ENCODE data around the gene EXOC3L4.
"Not testable (repeated sequence)": the region's sequence is repeated elsewhere in the genome, so short reads cannot be mapped to it uniquely, and the experiment has no call there.

Gene EXOC3L4

GRCh38 chr14:103105580-103106150 lies 11.1 kb downstream of the EXOC3L4 start:
- no peak for DNase-seq

- DNase-seq = no peak
Observed at GRCh38 chr14:103107455-103107854, 12.9 kb downstream of the EXOC3L4 start.

- DNase-seq = no peak
Observed at GRCh38 chr14:103107941-103108748, 13.6 kb downstream of the EXOC3L4 start.

- DNase-seq = no peak
Observed at GRCh38 chr14:103108749-103109207, 14.3 kb downstream of the EXOC3L4 start.

- DNase-seq = no peak
Observed at GRCh38 chr14:103109535-103110441, 15.3 kb downstream of the EXOC3L4 start.

GRCh38 chr14:103110681-103111231 lies 16.2 kb downstream of the EXOC3L4 start:
- DNase-seq = peak in 5 of 51 donors; percentile 13 to 35 (median 15)

GRCh38 chr14:103111232-103111868 lies 16.8 kb downstream of the EXOC3L4 start:
- DNase-seq = no peak

- no peak for DNase-seq
Observed at GRCh38 chr14:103112400-103113243, 18.1 kb downstream of the EXOC3L4 start.

- no peak for DNase-seq
Observed at GRCh38 chr14:103113303-103113702, 18.8 kb downstream of the EXOC3L4 start.

- no peak for DNase-seq
Observed at GRCh38 chr14:103113774-103114173, 19.2 kb downstream of the EXOC3L4 start.

GRCh38 chr14:103115086-103115679 lies 20.7 kb downstream of the EXOC3L4 start:
- not testable (repeated sequence) for DNase-seq

- no peak for DNase-seq
Observed at GRCh38 chr14:103115845-103116572, 21.5 kb downstream of the EXOC3L4 start.

GRCh38 chr14:103116636-103117035 lies 22.1 kb downstream of the EXOC3L4 start:
- DNase-seq = no peak

- not testable (repeated sequence) for DNase-seq
Observed at GRCh38 chr14:103117499-103117898, 23.0 kb downstream of the EXOC3L4 start.

GRCh38 chr14:103118018-103118662 lies 23.6 kb downstream of the EXOC3L4 start:
- DNase-seq = peak in 17 of 51 donors; percentile 12 to 62 (median 24)

GRCh38 chr14:103118663-103119404 lies 24.3 kb downstream of the EXOC3L4 start:
- peak in 16 of 51 donors; percentile 4 to 60 (median 32) for DNase-seq

- DNase-seq = not testable (repeated sequence)
Observed at GRCh38 chr14:103119527-103119926, 25.0 kb downstream of the EXOC3L4 start.
